Neuronal stem cell (in vitro differentiated cells): Measurements from ENCODE around the gene SGSM1. TPM values are rescaled to one million over a fixed set of nuclear protein-coding genes. Genes with fewer than 3 reads are reported as not detected.

Experiments used
- DNase-seq: peaks from one replicate; pipeline ENCODE4 v3.0.0-alpha.2; 2013; ENCODE audit warnings: low spot score
- H2AFZ ChIP-seq: one replicate; pipeline ENCODE4 v1.6.1; 2013; ENCODE audit warnings: mild to moderate bottlenecking, low read length, inconsistent platforms
- H2AK5ac ChIP-seq: 2 replicates; pipeline ENCODE4 v1.6.1; 2013; ENCODE audit warnings: low read depth, mild to moderate bottlenecking, inconsistent platforms, low read length, moderate library complexity, mixed read lengths
- H2BK120ac ChIP-seq: 2 replicates; pipeline ENCODE4 v1.6.1; 2013; ENCODE audit warnings: low read depth, mild to moderate bottlenecking, inconsistent platforms, low read length, moderate library complexity, mixed read lengths
- H2BK12ac ChIP-seq: one replicate; pipeline ENCODE4 v1.6.1; 2013; ENCODE audit warnings: low read length, inconsistent platforms
- H2BK15ac ChIP-seq: 2 replicates; pipeline ENCODE4 v1.6.1; 2013; ENCODE audit warnings: mild to moderate bottlenecking, low read length, inconsistent platforms, mixed read lengths
- H2BK5ac ChIP-seq: one replicate; pipeline ENCODE4 v1.6.1; 2013; ENCODE audit warnings: inconsistent platforms, mild to moderate bottlenecking, low read length, moderate library complexity
- H3K14ac ChIP-seq: one replicate; pipeline ENCODE4 v1.6.1; 2013; ENCODE audit warnings: low read length, inconsistent platforms
- H3K18ac ChIP-seq: 2 replicates; pipeline ENCODE4 v1.6.1; 2013; ENCODE audit warnings: low read length, inconsistent platforms
- H3K23ac ChIP-seq: 2 replicates; pipeline ENCODE4 v1.6.1; 2013; ENCODE audit warnings: low read depth, mild to moderate bottlenecking, mixed read lengths, low read length, inconsistent platforms; ENCODE audit not compliant: poor library complexity
- H3K27ac ChIP-seq: replicated peaks from 3 replicates; pipeline ENCODE4 v1.5.1; 2013; ENCODE audit warnings: low read length, inconsistent platforms
- H3K27me3 ChIP-seq, 3 experiments: 2 replicates each; pipeline ENCODE4 v1.6.1; 2013; ENCODE audit warnings: low read length in 3 of 3, mild to moderate bottlenecking in 2 of 3, inconsistent platforms in 1 of 3, low read depth in 1 of 3, mixed read lengths in 1 of 3, moderate library complexity in 1 of 3; ENCODE audit not compliant: control insufficient read depth in 3 of 3, insufficient read depth in 3 of 3
- H3K36me3 ChIP-seq, 2 donors: replicated peaks in 1 of 2; 2 replicates each; pipeline ENCODE4 v1.6.1; 2013; ENCODE audit warnings: low read length in 2 of 2; ENCODE audit not compliant: control insufficient read depth in 2 of 2, insufficient read depth in 2 of 2
- H3K4ac ChIP-seq: 2 replicates; pipeline ENCODE4 v1.6.1; 2013; ENCODE audit warnings: inconsistent platforms, mild to moderate bottlenecking, low read length, moderate library complexity
- H3K4me1 ChIP-seq, 2 donors: 1 replicate in 1 of 2; 2 replicates in 1 of 2; pipeline ENCODE4 v1.6.1; 2013; ENCODE audit warnings: low read length in 2 of 2, low read depth in 1 of 2; ENCODE audit not compliant: control insufficient read depth in 2 of 2, insufficient read depth in 1 of 2
- H3K4me2 ChIP-seq: one replicate; pipeline ENCODE4 v1.6.1; 2013; ENCODE audit warnings: mild to moderate bottlenecking, low read length, inconsistent platforms; ENCODE audit not compliant: insufficient read depth, poor library complexity, severe bottlenecking
- H3K4me3 ChIP-seq, 2 donors: 2 replicates each; pipeline ENCODE4 v1.5.1; 2013; ENCODE audit warnings: low read length in 2 of 2, mild to moderate bottlenecking in 2 of 2, inconsistent platforms in 1 of 2, moderate library complexity in 1 of 2
- H3K79me1 ChIP-seq: one replicate; pipeline ENCODE4 v1.6.1; 2013; ENCODE audit warnings: low read depth, mild to moderate bottlenecking, inconsistent platforms, low read length, moderate library complexity
- H3K9ac ChIP-seq: one replicate; pipeline ENCODE4 v1.6.1; 2013; ENCODE audit warnings: mild to moderate bottlenecking, low read depth, low read length, inconsistent platforms; ENCODE audit not compliant: poor library complexity
- H3K9me3 ChIP-seq, 2 donors: replicated peaks in 1 of 2; 2 replicates each; pipeline versions ENCODE3 to v1.6.1; 2013; ENCODE audit warnings: low read length in 2 of 2, mild to moderate bottlenecking in 2 of 2, inconsistent platforms in 1 of 2, low read depth in 1 of 2, mixed read lengths in 1 of 2, moderate library complexity in 1 of 2; ENCODE audit not compliant: control insufficient read depth in 2 of 2, insufficient read depth in 1 of 2
- H4K8ac ChIP-seq: one replicate; pipeline ENCODE4 v1.6.1; 2013; ENCODE audit warnings: low read depth, mild to moderate bottlenecking, inconsistent platforms, low read length, moderate library complexity
- H4K91ac ChIP-seq: one replicate; pipeline ENCODE4 v1.6.1; 2013; ENCODE audit warnings: low read length, low read depth, mild to moderate bottlenecking, inconsistent platforms; ENCODE audit not compliant: poor library complexity
- WGBS, 2 donors: extraction: QIAGEN DNeasy Blood & Tissue Kit; methylation state at CpG; one replicate each; pipeline ENCODE4 v1.1.7; 2013; ENCODE audit warnings: missing lambda C conversion rate in 2 of 2, mixed read lengths in 1 of 2; ENCODE audit not compliant: insufficient read length in 2 of 2, insufficient replicate concordance in 1 of 2; ENCODE audit errors: extremely low coverage in 2 of 2; 5-methylcytosine and 5-hydroxymethylcytosine counted together
- small RNA-seq: library from polyadenylated mRNA; stranded (forward); fragments of <200 nt; extraction: miRNeasy Mini kit (QIAGEN cat#:217004); gene quantifications from one replicate; pipeline ENCODE3, GENCODE V24; 2013; ENCODE audit not compliant: insufficient read depth

Gene SGSM1

DNA sequence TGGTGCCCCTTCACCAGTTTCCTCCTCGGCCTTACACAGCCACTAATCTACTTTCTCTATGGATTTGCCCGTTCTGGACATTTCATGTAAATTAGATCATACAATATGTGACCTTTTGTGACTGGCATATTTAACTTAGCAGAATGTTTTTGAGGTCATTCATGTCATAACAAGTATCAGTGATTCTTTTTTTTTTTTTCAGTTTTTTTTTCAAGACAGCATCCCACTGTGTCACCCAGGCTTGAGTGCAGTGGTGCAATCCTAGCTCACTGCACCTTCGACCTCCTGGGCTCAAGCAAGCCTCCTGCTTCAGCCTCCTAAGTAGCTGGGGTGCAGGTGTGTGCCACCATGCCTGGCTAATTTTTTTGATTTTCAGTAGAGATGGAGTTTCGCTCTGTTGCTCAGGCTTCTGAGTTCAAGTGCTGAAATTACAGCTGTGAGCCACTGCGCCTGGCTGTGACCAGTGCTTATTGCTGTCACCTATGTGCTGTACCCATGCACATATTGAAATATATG lies 169.2 kb downstream of the SGSM1 start:
- no peak overlapping the region for H2AK5ac ChIP-seq
- H2BK120ac ChIP-seq, result no peak overlapping the region
- H3K4ac ChIP-seq, result no peak overlapping the region
- H3K4me3 ChIP-seq, result no peak overlapping the region
- no peak overlapping the region for H3K14ac ChIP-seq
- H3K9me3 ChIP-seq, result no peaks in the 10 kb centered on the region
- no peak overlapping the region for H2BK15ac ChIP-seq
- no peak overlapping the region for H2BK12ac ChIP-seq
- H3K9ac ChIP-seq, result no peak overlapping the region
- no peak overlapping the region for H4K91ac ChIP-seq
- no peak overlapping the region for H4K8ac ChIP-seq
- H3K23ac ChIP-seq, result no peak overlapping the region
- no peak for DNase-seq
- no peak overlapping the region for H2AFZ ChIP-seq
- H3K18ac ChIP-seq, result no peak overlapping the region
- H3K27ac ChIP-seq, result no peak overlapping the region
- H3K36me3 ChIP-seq, result no peaks in the 10 kb centered on the region
- peaks cover 15% of the 10 kb centered on the region in 2 donors for H3K4me1 ChIP-seq
- no CpG with 5 or more reads among the region's 5 CpGs for WGBS, 2 donors
- peaks cover 2% of the 10 kb centered on the region for H3K79me1 ChIP-seq
- H3K27me3 ChIP-seq, result no peaks in the 10 kb centered on the region
- no peak overlapping the region for H2BK5ac ChIP-seq
- no peak overlapping the region for H3K4me2 ChIP-seq

DNA sequence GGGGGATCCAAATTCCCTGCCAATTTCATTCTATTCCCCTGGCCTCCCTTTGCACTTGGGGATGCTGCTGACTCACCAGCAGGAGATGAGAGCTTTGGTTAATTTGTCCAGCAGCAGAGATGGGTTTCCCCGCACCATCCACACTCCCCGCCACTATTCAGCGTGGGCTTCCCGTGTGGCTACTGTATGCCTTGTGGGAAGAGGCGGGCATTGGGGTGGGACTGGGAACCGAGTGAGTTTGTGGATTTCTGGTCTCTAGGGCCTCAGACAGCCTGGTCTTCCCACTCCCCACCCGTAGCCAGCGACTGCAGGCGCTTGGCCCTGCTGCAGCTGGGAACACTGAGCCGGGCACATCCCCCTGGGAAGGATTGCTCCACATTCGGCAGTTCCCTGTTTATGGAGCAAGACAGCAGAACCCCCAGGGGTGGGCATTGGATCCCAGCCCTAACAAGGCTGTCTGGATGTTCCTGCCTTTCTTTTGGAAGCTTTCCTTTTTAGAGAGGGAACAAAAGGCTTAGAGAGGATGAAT lies 169.9 kb downstream of the SGSM1 start:
- H2BK15ac ChIP-seq, result no peak overlapping the region
- H3K23ac ChIP-seq, result no peak overlapping the region
- no peak overlapping the region for H3K27ac ChIP-seq
- no peak overlapping the region for H3K4ac ChIP-seq
- H4K8ac ChIP-seq, result no peak overlapping the region
- no peak overlapping the region for H3K14ac ChIP-seq
- no peak overlapping the region for H4K91ac ChIP-seq
- H3K4me3 ChIP-seq, result no peak overlapping the region
- H2AFZ ChIP-seq, result peak overlapping the region; percentile 33
- H3K4me2 ChIP-seq, result no peak overlapping the region
- H3K18ac ChIP-seq, result no peak overlapping the region
- no peaks in the 10 kb centered on the region for H3K27me3 ChIP-seq
- H3K9ac ChIP-seq, result no peak overlapping the region
- H2BK5ac ChIP-seq, result no peak overlapping the region
- peaks cover 2% of the 10 kb centered on the region for H3K79me1 ChIP-seq
- H2AK5ac ChIP-seq, result no peak overlapping the region
- no CpG with 5 or more reads among the region's 11 CpGs for WGBS, 2 donors
- no peak overlapping the region for H2BK12ac ChIP-seq
- DNase-seq, result no peak
- H3K9me3 ChIP-seq, result no peaks in the 10 kb centered on the region
- H3K36me3 ChIP-seq, result no peaks in the 10 kb centered on the region
- H2BK120ac ChIP-seq, result no peak overlapping the region
- peaks cover 14% of the 10 kb centered on the region in 2 donors for H3K4me1 ChIP-seq

- no peak overlapping the region for H2BK120ac ChIP-seq
- no peak overlapping the region for H2AK5ac ChIP-seq
- no peaks in the 10 kb centered on the region for H3K36me3 ChIP-seq
- no peaks in the 10 kb centered on the region for H3K9me3 ChIP-seq
- H2BK5ac ChIP-seq, result no peak overlapping the region
- H3K18ac ChIP-seq, result peak overlapping the region; percentile 1
- no peak overlapping the region for H3K27ac ChIP-seq
- WGBS, 2 donors, result no CpG with 5 or more reads among the region's 18 CpGs
- H4K8ac ChIP-seq, result no peak overlapping the region
- H3K4me3 ChIP-seq, result no peak overlapping the region
- no peak overlapping the region for H3K4ac ChIP-seq
- H3K4me1 ChIP-seq, result peaks cover 14% of the 10 kb centered on the region in 2 donors
- H3K23ac ChIP-seq, result no peak overlapping the region
- H2BK15ac ChIP-seq, result no peak overlapping the region
- H4K91ac ChIP-seq, result no peak overlapping the region
- peaks cover 2% of the 10 kb centered on the region for H3K79me1 ChIP-seq
- H2BK12ac ChIP-seq, result no peak overlapping the region
- no peak for DNase-seq
- H3K9ac ChIP-seq, result no peak overlapping the region
- H2AFZ ChIP-seq, result no peak overlapping the region
- no peaks in the 10 kb centered on the region for H3K27me3 ChIP-seq
- no peak overlapping the region for H3K4me2 ChIP-seq
- H3K14ac ChIP-seq, result no peak overlapping the region
These were observed 170.6 kb downstream of the SGSM1 start for GRCh38 chr22:24976442-24977218.

Small RNA genes lying within 50 kb of the gene (small RNA-seq; reads per million reads assigned to genes)
- not detected for gene RF00275
